Measurements from ENCODE around the gene HNRNPH1. TPM values are rescaled to one million over a fixed set of nuclear protein-coding genes. Genes with fewer than 3 reads are reported as not detected.

Gene HNRNPH1
- total RNA-seq, 1 experiment from 2014 or later, result 723 TPM

- CTCF ChIA-PET, result interaction anchor here (0.5 kb wide), 1 partner anchor 213 kb away, joined by 6 read pairs; no protein-coding TSS in a partner anchor
- H3K79me2 ChIP-seq (ENCODE audit: low read depth), result no peaks in the 10 kb centered on the region
- DNase-seq, result no peak
- H3K27ac ChIP-seq, result no peak overlapping the region
- BruUV-seq (replicated peaks), result no TSS peak
- intact Hi-C loops (cut with micrococcal nuclease; ENCODE audit: unreplicated experiment), result no loop called here
- H3K9me3 ChIP-seq (ENCODE audit: insufficient read depth, low read depth), result no peaks in the 10 kb centered on the region
- peaks cover 40% of the 10 kb centered on the region for H4K20me1 ChIP-seq (ENCODE audit: insufficient read depth)
- peaks cover 20% of the 10 kb centered on the region for H3K36me3 ChIP-seq (ENCODE audit: low read depth)
- no peak overlapping the region for H3K4me3 ChIP-seq
- no peak overlapping the region for H2AFZ ChIP-seq
- no peaks in the 10 kb centered on the region for H3K27me3 ChIP-seq (ENCODE audit: insufficient read depth, low read depth)
- no peaks in the 10 kb centered on the region for H3K4me1 ChIP-seq (replicated peaks; ENCODE audit: insufficient read depth)
- H3K9me2 ChIP-seq (ENCODE audit: insufficient read depth), result no peaks in the 10 kb centered on the region
- TF ChIP-seq EZH2 (IDR thresholded peaks at IDR 0.05; ENCODE audit: low read depth) (no peak), CTCF (conservative IDR thresholded peaks at IDR 0.05) (no peak)
- H3K4me2 ChIP-seq, result no peak overlapping the region
- H3F3A ChIP-seq (ENCODE audit: insufficient read depth, low read depth), result peaks cover 54% of the 10 kb centered on the region
- POLR2A ChIA-PET (ENCODE audit: unreplicated experiment), result interaction anchor here (0.5 to 0.6 kb wide), 3 partner anchors 21 to 253 kb away, joined by 3 to 6 read pairs (median 3); no protein-coding TSS in a partner anchor
These were observed 16.6 kb downstream of the HNRNPH1 start for GRCh38 chr5:179606910-179607159.

GRCh38 chr5:179606071-179606909 is 17.2 kb downstream of the HNRNPH1 start:
- Histone ChIP-seq H2AFZ (no peak overlapping the region), H3K9me3 (ENCODE audit: insufficient read depth, low read depth) (no peaks in the 10 kb centered on the region), H3K4me3 (no peak overlapping the region), H3K36me3 (ENCODE audit: low read depth) (peaks cover 15% of the 10 kb centered on the region), H3K27me3 (ENCODE audit: insufficient read depth, low read depth) (no peaks in the 10 kb centered on the region), H4K20me1 (ENCODE audit: insufficient read depth) (peaks cover 34% of the 10 kb centered on the region), H3K4me1 (replicated peaks; ENCODE audit: insufficient read depth) (no peaks in the 10 kb centered on the region), H3F3A (ENCODE audit: insufficient read depth, low read depth) (peaks cover 48% of the 10 kb centered on the region), H3K9me2 (ENCODE audit: insufficient read depth) (no peaks in the 10 kb centered on the region), H3K27ac (no peak overlapping the region), H3K79me2 (ENCODE audit: low read depth) (no peaks in the 10 kb centered on the region), H3K4me2 (no peak overlapping the region)
- intact Hi-C loops (cut with micrococcal nuclease; ENCODE audit: unreplicated experiment), result no loop called here
- ChIA-PET POLR2A (ENCODE audit: unreplicated experiment) (interaction anchor here (0.5 to 0.6 kb wide), 3 partner anchors 37 to 370 kb away, joined by 3 to 11 read pairs (median 3); no protein-coding TSS in a partner anchor), CTCF (interaction anchor here (0.5 kb wide), 1 partner anchor 213 kb away, joined by 6 read pairs; no protein-coding TSS in a partner anchor)
- no peak for DNase-seq
- TF ChIP-seq EZH2 (IDR thresholded peaks at IDR 0.05; ENCODE audit: low read depth), result no peak
- TF ChIP-seq CTCF (conservative IDR thresholded peaks at IDR 0.05), result no peak
- BruUV-seq (replicated peaks), result no TSS peak

GRCh38 chr5:179605026-179605833 is 18.2 kb downstream of the HNRNPH1 start:
- CTCF ChIA-PET, result no interaction called here
- Histone ChIP-seq H3K9me3 (ENCODE audit: insufficient read depth, low read depth) (no peaks in the 10 kb centered on the region), H3K4me2 (no peak overlapping the region), H3K4me1 (replicated peaks; ENCODE audit: insufficient read depth) (no peaks in the 10 kb centered on the region), H4K20me1 (ENCODE audit: insufficient read depth) (peaks cover 24% of the 10 kb centered on the region), H3K27me3 (ENCODE audit: insufficient read depth, low read depth) (no peaks in the 10 kb centered on the region), H3K36me3 (ENCODE audit: low read depth) (peaks cover 5% of the 10 kb centered on the region), H3K27ac (no peak overlapping the region), H3K4me3 (no peak overlapping the region), H3F3A (ENCODE audit: insufficient read depth, low read depth) (peaks cover 38% of the 10 kb centered on the region), H3K79me2 (ENCODE audit: low read depth) (no peaks in the 10 kb centered on the region), H3K9me2 (ENCODE audit: insufficient read depth) (no peaks in the 10 kb centered on the region), H2AFZ (no peak overlapping the region)
- intact Hi-C loops (cut with micrococcal nuclease; ENCODE audit: unreplicated experiment), result no loop called here
- DNase-seq, result no peak
- TF ChIP-seq CTCF (conservative IDR thresholded peaks at IDR 0.05) (no peak), EZH2 (IDR thresholded peaks at IDR 0.05; ENCODE audit: low read depth) (no peak)
- POLR2A ChIA-PET (ENCODE audit: unreplicated experiment), result no interaction called here
- no TSS peak for BruUV-seq (replicated peaks)
